Lung (tissue), 12 donors: ENCODE measurements around the gene MED27. TPM values are rescaled to one million over a fixed set of nuclear protein-coding genes. Genes with fewer than 3 reads are reported as not detected.

ENCODE experiments used
- ATAC-seq: fragments of 200-7000 bp; cut with Tn5 transposase; one replicate; pipeline ENCODE4 v1.9.1; 2020; ENCODE audit warnings: moderate number of reproducible peaks; ENCODE audit not compliant: insufficient read depth, low FRiP score
- DNase-seq, 3 donors: peaks; one replicate each; pipeline ENCODE4 v3.0.0-alpha.2; 2013 to 2017
- H3K27ac ChIP-seq, 2 donors: one replicate each; pipeline ENCODE4 v1.5.1; 2013; ENCODE audit warnings: mild to moderate bottlenecking in 2 of 2, moderate library complexity in 2 of 2, control low read depth in 1 of 2, inconsistent platforms in 1 of 2, low read depth in 1 of 2, low read length in 1 of 2
- H3K27me3 ChIP-seq, 3 donors: one replicate each; pipeline ENCODE4 v1.5.1; 2013; ENCODE audit warnings: low read length in 2 of 3; ENCODE audit not compliant: control insufficient read depth in 3 of 3, insufficient read depth in 3 of 3
- H3K36me3 ChIP-seq, 4 donors: one replicate each; pipeline ENCODE4 v1.5.1; 2013; ENCODE audit warnings: low read length in 4 of 4, mild to moderate bottlenecking in 1 of 4, moderate library complexity in 1 of 4; ENCODE audit not compliant: control insufficient read depth in 4 of 4, insufficient read depth in 4 of 4
- H3K4me1 ChIP-seq, 5 donors: one replicate each; pipeline ENCODE4 v1.5.1; 2013; ENCODE audit warnings: low read length in 5 of 5, mild to moderate bottlenecking in 2 of 5, moderate library complexity in 1 of 5; ENCODE audit not compliant: control insufficient read depth in 5 of 5, insufficient read depth in 5 of 5
- H3K4me3 ChIP-seq: one replicate; pipeline ENCODE4 v1.5.1; 2013; ENCODE audit warnings: mild to moderate bottlenecking, control low read depth, moderate library complexity
- H3K9ac ChIP-seq, 2 donors: one replicate each; pipeline ENCODE4 v1.5.1; 2013; ENCODE audit warnings: low read length in 2 of 2, control low read depth in 1 of 2; ENCODE audit not compliant: insufficient read depth in 1 of 2
- H3K9me3 ChIP-seq, 4 donors: one replicate each; pipeline ENCODE4 v1.5.1; 2013; ENCODE audit warnings: low read length in 3 of 4, mild to moderate bottlenecking in 1 of 4, moderate library complexity in 1 of 4; ENCODE audit not compliant: control insufficient read depth in 4 of 4, insufficient read depth in 3 of 4
- CTCF ChIP-seq: IDR thresholded peaks from 2 replicates; pipeline ENCODE4 v1.5.1; 2012; ENCODE audit warnings: mild to moderate bottlenecking; ENCODE audit errors: control extremely low read depth, extremely low read depth
- WGBS, 2 donors: extraction: QIAGEN DNeasy Blood & Tissue Kit; methylation state at CpG; one replicate each; pipeline ENCODE4 v1.1.7; 2013; 5-methylcytosine and 5-hydroxymethylcytosine counted together
- polyA plus RNA-seq, 2 donors: library from polyadenylated mRNA; stranded (reverse); fragments of 200-250 nt; gene quantifications; one replicate each; pipeline ENCODE4 v1.2.1, GENCODE V29; 2013
- total RNA-seq, 2 donors: library from RNA; depleted of rRNA in 1 of 2; stranded (reverse); fragments of >200 nt in 1 of 2; gene quantifications; one replicate each; pipeline ENCODE4 v1.2.1, GENCODE V29; 2014 to 2021
- donor health status: control.
- donor health status: control.
- donor health status: Bipolar disorder and iron deficiency.
- donor health status: healthy.
- donor health status: DM: yes; HTN: yes; CAD: no.

Gene MED27
- total and polyA plus RNA-seq, 4 donors: 9.8 to 22.3 (median 16.7) TPM

GRCh38 chr9:131997779-131998178 is 81.9 kb downstream of the MED27 start:
- Histone ChIP-seq H3K27me3 (no peaks in the 10 kb centered on the region), H3K4me3 (no peak overlapping the region), H3K4me1 (peaks cover 3 to 30% (median 12%) of the 10 kb centered on the region in 5 donors), H3K27ac (no peak overlapping the region), H3K9me3 (no peaks in the 10 kb centered on the region), H3K36me3 (peaks cover 0 to 3% (median 0%) of the 10 kb centered on the region in 4 donors), H3K9ac (no peak overlapping the region)
- peak; percentile 71 to 91 (median 82) for DNase-seq
- no peak for ATAC-seq
- no peak for TF ChIP-seq CTCF
- 81 to 87% methylated on average over 7 of the region's 7 CpGs for WGBS, 2 donors

DNA sequence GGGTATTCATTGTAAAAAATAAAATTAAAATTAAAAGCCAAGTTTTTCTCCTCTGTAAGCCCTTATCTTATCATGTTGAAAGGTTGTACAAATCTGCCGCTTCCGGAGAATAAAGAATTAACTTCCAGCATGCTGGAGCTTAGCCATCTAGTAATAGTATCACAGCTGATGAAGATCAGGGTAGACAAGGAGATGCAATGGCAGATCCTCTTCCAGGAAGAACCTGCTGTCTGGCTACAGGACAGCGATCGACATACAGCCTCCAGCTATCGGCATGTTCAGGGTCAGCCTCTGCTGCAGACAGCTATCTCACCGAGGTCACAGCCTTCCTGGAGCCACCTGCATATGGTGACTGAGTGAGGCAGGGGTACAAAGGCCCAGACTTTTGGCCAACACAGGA is 82.6 kb downstream of the MED27 start:
- no peaks in the 10 kb centered on the region for H3K27me3 ChIP-seq
- H3K36me3 ChIP-seq: peaks cover 0 to 3% (median 0%) of the 10 kb centered on the region in 4 donors
- no peak for ATAC-seq
- no peak overlapping the region for H3K4me3 ChIP-seq
- WGBS, 2 donors: 86 to 95% methylated on average over 6 of the region's 6 CpGs
- peak in 1 of 3 donors; percentile 44 for DNase-seq
- peaks cover 3 to 30% (median 12%) of the 10 kb centered on the region in 5 donors for H3K4me1 ChIP-seq
- H3K9me3 ChIP-seq: no peaks in the 10 kb centered on the region
- H3K27ac ChIP-seq: no peak overlapping the region
- H3K9ac ChIP-seq: no peak overlapping the region
- TF ChIP-seq CTCF: no peak

GRCh38 chr9:131995382-131995781 is 84.3 kb downstream of the MED27 start:
- no peak for DNase-seq
- Histone ChIP-seq H3K27ac (no peak overlapping the region), H3K36me3 (peaks cover 0 to 3% (median 0%) of the 10 kb centered on the region in 4 donors), H3K9ac (no peak overlapping the region), H3K4me3 (no peak overlapping the region), H3K27me3 (no peaks in the 10 kb centered on the region), H3K9me3 (no peaks in the 10 kb centered on the region), H3K4me1 (peaks cover 3 to 30% (median 12%) of the 10 kb centered on the region in 5 donors)
- ATAC-seq: no peak
- TF ChIP-seq CTCF: no peak
- WGBS, 2 donors: 98 to 99% methylated on average over 2 of the region's 2 CpGs
